T-helper 2 cell (primary cell): ENCODE data around the gene PTPRN2.
"Not testable (repeated sequence)": the region's sequence is repeated elsewhere in the genome, so short reads cannot be mapped to it uniquely, and the experiment has no call there.

Experiments
- DNase-seq, 5 experiments: peaks; one replicate each; pipeline versions ENCODE4 v3.0.0 to v3.0.0-alpha.2; 2012 to 2022

PTPRN2 gene

DNA sequence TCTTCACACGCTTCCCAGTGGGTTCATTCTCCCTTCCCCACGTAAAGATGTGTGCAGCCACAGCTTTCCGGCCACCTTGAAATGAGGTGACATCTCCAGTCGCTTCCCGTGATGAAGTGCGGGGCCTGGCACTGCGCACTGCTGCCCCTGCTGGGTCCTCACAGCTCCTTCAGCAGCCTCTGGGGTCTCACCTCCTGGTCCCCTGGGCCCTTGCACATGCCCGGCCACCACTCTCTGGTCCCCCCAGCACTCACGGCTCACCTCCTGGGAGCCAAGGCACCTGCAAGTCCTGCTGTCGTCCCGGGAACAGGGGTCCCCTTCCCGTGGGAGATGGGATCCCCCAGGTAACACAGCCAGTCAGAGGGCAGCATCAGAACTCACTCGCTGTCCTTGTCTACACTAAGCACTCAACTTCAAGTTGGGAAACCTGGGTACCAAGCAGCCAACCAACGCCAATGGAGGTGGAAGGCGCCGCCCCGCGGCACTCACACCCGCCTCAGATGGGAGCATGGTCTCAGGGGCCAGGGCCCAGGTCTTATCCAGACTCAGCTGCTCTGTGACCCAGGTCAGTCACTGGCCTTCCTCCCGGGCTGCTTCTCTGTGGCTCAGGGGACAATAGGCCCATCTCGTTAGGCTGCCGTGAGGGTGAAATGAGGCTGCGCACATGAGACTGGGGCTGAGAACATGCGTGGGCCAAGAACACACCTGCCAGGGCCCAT is 176.2 kb downstream of the PTPRN2 start:
- DNase-seq, result no peak

DNA sequence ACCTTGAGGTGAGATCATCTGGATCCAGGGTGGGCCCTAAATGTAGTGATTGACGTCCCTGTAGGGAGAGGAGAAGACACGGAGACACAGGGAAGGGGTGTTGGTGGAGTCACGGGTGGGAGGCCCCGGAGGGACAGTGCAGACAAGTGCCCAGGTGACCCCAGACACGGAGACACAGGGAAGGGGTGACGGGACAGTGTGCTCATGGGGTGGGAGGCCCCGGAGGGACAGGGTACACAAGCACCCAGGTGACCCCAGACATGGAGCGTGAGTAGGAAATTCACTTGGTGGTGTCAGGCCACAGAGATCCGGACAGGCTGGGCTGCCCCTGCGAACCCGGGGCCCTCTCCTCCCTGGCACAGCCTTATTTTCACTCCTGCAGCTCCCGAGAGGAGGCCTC is 176.9 kb downstream of the PTPRN2 start:
- DNase-seq, result no peak

DNA sequence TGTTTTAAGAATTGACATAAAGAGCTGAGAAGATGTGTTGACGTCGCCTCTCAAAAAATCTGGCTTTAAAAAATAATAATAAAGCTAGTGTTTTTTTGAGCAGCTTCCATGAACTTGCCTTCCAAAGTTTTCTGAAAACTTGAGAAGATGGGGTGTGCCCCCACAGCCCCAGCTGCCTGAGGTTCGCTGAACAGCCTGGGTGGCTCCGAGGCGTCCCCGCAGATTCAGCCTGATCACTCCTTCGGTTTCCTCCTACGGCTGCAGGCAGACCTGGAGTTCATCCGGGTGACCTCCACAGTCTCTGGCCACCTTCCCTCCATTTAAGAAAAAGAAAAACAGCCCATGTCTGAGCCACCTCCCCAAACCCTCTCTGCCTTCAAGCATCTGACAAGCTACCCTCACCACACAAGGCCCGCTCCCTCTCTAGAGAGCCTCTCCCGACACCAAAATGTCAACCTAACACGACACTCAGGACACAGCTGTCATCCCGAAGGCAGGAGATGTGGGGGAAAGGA is 177.8 kb downstream of the PTPRN2 start:
- DNase-seq, result no peak

DNA sequence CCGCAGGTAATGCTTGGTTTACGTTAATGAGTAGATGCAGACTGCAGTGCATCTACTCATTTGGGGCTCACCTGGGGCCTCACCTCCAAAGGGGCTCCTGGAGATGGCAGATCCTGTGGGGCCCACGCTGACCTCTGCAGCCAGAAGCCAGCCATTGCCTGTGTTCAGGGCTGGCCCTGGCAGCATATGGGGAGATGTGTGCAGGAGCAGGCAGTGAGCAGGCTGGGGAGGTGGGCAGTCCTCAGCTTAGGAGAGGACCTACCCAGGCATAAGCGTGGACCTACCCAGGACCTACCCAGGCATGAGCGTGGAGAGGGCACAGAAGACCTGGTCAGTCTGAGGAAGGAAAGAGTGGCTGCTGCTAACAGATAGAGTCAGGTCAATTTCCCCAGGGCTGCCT is 178.5 kb downstream of the PTPRN2 start:
- no peak for DNase-seq

DNA sequence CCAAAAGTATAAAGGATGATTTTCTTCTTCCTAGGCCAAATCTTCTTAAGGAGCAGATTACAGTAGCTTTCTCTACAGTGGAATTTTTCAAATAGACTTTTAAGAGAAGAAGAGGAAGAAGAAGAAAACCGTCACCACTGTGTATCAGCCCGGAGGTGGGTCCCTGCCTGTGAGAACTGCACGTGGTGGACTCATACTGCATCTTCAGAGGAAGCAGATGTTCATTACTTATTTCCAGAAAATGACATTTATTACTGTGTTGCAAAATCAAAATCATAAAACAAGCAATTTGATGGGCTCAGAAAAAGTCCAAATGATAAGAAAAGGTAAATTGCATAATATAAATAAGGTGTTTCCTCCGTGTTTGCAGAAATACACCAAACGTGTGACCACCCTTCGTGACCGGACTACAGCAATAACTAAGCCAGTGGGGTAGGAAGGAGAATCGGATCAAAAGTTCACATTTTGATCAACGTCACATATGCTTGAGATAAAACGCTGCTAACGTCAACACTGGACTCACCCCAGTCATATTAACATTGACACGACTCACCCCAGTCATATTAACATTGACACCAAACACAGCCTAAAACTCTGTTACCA is 179.2 kb downstream of the PTPRN2 start:
- DNase-seq, result no peak

DNA sequence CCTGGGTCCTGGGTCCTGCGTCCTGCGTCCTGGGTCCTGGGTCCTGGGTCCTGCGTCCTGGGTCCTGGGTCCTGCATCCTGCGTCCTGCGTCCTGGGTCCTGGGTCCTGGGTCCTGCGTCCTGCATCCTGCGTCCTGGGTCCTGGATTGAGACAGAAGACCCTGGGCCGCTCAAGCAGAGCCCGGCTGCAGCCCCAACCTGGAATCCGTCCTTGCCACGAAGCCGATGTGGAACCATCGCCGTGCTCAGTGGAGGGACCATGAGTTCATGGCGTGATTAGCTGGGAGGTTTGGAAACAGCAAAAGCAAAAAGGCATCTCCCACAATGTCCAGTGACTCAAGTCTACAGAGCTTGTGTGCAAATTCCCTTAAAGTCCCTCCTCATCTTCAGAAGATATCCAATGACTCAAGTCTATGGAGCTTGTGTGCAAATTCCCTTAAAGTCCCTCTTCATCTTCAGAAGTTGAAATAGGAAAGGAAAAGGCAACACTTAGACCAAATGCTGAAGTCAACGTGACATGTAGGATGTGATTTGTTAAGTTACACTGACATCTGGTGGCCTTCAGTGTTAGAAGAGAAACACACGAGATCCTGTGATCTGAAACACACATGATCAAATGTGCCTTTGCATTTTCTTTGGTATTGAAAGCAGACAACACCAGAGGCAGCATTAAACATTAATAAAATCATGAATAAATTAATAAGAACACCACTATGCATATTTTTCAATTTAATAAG is 179.9 kb downstream of the PTPRN2 start:
- peak in 1 of 5 experiments; percentile 36 for DNase-seq

DNA sequence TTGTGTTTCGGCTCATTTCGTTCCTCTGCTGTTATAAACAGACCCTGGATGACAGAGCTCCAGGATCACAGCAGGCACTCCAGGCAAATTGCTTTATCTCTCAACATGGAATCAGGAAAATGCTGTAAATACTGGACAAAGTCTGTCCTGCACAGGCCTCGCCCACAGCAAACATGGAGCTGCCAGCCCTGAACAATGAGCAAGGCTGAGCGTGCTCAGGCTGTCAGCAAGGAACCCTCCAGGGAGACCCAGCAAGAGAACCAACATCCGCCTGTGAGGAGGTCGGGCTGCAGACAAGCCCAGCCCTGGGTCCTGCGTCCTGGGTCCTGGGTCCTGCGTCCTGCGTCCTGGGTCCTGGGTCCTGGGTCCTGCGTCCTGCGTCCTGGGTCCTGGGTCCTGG is 180.8 kb downstream of the PTPRN2 start:
- no peak for DNase-seq

DNA sequence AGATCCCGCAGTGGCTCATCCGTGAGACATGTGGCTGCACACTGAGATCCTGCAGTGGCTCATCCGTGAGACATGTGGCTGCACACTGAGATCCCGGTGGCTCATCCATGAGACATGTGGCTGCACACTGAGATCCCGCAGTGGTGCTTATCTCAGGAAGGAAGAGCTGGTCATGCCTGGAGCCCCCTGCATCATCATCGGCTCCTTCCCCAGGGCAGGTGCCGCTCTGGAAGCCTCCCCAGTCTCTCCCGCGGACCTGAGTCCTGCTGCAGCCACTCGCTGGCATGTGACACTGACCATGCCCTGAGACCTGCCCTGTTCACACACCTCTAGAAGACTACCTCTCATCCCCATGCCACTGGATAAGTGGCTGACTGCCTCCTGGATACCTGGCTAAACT is 181.3 kb downstream of the PTPRN2 start:
- no peak for DNase-seq

DNA sequence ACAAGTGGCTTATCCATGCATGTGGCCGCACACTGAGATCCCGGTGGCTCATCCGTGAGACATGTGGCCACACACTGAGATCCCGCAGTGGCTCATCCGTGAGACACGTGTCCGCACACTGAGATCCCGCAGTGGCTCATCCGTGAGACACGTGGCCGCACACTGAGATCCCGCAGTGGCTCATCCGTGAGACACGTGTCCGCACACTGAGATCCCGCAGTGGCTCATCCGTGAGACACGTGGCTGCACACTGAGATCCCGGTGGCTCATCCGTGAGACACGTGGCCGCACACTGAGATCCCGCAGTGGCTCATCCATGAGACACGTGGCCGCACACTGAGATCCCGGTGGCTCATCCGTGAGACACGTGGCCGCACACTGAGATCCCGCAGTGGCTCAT is 181.9 kb downstream of the PTPRN2 start:
- DNase-seq, result not testable (repeated sequence)

DNA sequence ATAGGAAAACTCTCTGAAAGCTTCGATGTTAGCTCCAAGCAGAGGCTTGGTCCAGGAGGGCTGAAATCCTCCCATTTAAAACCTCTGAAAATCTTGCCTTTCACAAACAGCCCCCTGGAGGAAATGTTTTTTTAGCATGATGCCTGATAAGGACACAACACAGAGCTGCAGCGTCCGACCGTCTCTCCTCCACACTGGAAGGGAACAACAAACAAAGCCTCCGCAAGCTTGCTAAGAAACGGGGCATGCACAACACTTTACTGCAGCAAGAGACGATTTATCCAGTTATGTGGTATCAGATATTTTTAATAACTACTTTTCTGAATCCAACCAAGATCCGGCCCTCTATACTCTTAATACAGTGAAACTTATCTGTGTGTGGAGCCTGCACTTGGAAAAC is 182.3 kb downstream of the PTPRN2 start:
- no peak for DNase-seq

DNA sequence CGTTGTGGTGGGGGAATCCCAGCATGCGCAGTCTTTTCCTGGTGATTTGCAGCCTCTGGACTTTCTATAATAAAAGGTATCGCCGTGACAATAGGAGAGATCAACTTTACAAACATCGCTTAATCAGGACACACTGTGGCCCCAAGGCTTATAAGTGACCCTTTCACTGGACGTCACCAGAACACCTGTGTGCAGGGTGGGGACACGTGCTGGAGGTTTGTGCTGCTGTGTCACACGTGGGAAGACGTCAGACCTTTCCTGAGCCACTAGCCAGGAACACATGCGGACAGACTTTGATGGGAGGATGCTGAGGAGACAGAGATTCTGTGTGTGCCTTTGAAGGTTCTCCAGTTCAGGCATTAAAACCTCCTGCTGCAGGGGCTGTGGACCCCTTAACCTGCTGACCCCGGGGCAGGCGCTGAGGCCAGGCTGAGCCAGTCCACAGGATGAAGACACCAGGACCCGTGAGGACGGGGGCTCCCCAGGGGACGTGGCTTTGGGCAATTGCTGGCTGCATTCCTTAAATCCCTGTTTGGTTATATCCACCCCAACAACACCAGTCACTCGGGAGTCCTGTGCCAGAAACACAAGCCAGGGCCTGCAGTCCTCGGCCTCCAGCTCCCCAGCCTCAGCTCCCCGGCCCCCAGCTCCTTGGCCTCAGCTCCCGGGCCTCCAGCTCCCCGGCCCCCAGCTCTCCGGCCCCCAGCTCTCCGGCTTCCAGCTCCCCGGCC is 183.4 kb downstream of the PTPRN2 start:
- no peak for DNase-seq

DNA sequence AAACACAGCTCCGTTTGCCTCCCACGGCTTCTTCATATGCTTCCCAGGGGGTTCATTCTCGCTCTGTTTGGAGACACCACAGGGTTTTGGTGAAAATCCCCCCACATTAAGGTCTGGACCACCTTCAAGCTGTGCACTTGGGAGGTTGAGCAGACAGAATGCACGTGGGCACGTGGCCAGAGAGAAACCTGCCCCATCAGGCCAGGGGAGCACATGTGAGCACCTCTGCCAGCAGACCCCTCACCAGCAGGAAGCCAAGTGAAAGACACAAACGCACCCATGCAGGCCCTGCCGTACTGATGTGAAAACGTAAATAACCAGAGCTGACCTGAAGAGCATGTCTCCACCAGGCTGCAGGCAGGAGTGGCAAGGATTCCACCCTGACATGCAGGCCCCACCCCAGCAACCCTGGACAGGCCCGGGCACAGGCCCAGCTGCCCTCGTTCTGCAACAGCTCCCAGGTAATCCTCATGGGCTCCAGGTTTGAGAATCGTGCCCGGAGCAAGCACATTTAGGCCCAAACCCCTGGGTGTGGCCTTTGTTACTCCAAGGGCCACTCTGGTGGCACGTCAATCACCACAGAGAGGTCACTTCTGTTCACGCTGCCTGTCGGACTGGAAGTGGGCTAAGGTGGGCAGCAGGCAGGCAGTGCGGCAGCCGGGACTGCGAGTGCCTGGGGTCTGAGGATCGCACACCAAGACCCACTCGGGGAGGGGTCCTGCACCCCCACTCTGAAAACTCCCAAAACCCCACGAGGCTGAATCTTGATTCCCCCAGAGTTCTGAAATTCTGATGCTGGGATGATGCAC is 184.4 kb downstream of the PTPRN2 start:
- no peak for DNase-seq

DNA sequence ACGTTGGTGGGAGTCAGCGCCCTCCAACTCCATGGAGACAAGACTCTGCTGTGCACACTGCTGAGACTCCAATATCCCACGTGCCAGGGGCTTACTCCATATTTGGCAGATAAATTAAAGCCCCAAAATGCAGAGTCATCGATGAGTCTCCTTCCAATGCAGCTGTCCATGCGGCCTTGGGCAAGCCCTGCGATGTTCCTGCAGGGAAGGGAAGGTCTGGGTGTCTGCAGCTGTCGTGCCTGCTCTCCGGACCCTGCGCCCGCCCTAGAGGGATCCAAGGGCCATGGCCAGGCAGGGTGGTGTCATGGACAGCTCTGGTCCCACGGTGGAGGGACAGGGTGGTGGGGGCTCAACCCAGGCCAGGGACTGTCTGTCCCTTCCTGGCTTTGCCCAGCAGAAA is 185.2 kb downstream of the PTPRN2 start:
- no peak for DNase-seq

DNA sequence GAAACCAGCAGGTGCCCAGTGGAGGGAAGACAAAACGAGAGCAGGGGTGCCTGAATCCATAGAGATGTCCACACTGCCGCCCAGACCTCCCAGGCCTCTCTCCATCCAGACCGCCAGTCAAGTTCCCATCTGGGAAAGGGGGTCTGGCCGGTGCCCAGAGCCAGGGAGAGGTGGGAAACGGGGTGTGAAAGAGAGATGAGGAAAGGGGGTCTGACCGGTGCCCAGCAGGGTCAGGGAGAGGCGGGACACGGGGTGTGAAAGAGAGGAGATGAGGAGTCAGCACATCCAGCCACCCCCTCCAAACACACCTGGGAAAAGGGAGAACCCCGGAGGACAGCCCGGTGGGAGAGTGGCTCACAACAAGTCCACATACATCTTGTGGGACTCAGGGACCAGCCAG is 185.8 kb downstream of the PTPRN2 start:
- DNase-seq, result no peak

DNA sequence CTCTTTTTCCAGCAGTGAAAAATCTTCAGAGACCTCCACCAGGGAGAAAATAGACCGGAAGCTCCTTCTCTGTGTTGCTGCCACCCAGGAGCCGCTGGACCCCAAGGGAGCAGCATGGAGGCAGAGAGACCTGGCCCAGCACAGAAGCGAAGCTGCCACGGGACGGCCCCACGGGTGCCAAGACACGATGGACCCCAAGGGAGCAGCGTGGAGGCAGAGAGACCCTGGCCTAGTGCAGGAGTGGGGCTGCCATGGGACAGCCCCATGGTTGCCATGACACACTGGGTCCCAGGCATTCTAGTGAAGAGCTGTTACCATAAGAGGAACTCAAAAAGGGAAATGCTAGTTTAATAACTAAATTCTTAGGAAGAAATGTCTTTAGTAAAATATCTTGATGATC is 186.3 kb downstream of the PTPRN2 start:
- no peak for DNase-seq

DNA sequence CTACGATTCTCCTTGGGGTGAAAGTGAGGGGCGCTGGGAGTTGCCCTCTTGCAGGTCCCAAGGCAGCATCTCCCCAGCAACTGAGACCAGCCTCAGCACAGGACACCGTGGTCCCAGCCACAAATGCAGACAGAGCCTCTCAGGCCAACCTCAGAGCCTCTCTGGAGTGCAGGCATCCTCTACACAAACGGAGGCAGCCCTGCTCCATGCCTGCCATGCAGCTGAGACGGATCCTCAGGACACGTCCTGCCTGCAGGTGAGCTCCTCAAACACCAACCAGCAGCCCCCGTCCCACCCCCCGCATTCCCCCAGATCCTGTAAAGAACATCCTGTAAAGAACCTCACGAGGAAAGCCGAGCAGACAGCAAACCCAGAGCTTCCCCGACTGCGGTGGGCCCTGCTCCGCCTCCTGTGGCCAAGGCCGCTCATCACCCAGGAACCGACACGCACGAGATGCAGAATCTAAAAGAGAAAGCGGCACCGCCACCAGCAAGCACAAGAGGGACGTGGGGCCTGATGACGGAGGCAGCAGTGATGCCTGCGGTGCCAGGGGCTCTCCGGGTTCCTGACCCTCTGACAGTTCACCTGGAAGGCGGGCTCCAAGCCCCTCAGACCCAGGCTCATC is 186.9 kb downstream of the PTPRN2 start:
- DNase-seq, result no peak

DNA sequence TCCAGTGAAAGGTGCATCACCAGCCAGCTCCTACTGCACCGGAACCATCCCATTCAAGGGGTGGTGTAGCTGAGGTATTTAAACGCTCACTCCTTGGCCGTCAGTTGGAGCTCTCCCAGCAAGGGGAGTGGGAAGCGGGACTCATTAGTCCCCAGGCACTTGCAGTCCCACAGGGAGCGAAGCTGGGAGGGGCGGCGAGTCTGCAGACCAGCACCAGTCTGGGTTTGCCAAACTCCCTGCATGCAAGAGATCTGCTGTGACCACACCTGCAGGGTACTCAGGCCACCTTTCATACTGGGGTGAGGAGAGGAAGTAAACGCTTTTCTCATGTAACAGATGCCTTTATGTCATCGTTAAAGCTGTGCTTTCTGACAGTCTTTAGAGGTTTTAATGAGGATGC is 187.9 kb downstream of the PTPRN2 start:
- DNase-seq, result no peak

DNA sequence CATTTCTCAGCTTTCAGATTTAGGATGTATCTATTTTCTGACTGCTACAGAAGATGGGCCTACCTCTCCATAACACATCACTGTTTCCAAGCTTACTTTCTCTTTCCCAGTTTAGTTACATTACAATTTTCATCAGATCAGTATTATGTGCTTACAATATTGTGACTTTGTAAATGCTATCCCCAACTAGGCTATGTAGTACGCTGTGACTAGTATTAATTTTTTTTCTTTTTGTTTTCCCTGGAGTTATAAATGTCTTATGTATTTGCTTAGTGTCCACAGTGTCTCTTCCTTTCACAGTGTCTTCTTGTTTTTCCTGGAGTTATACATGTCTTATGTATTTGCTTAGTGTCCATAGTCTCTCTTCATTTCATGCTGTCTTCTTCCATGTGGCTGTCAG is 188.9 kb downstream of the PTPRN2 start:
- no peak for DNase-seq

DNA sequence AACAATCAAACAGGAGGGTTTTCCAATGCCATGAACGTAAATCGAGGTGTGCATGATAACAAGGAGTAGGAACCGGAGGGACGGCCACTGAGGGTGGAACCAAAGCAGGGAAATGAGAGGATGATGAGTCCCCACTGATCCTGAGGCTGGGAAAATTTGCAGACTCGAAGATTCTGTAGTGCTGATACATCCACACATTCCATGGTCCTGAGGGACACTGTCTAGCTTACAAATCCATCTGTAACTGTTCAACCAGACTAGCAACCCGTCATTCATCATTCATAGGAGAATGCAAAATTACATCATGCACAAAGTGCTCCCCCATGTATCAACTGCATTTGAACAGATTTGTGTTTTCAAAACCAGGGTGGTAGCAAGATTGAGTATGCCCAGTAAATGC is 189.7 kb downstream of the PTPRN2 start:
- DNase-seq, result no peak

DNA sequence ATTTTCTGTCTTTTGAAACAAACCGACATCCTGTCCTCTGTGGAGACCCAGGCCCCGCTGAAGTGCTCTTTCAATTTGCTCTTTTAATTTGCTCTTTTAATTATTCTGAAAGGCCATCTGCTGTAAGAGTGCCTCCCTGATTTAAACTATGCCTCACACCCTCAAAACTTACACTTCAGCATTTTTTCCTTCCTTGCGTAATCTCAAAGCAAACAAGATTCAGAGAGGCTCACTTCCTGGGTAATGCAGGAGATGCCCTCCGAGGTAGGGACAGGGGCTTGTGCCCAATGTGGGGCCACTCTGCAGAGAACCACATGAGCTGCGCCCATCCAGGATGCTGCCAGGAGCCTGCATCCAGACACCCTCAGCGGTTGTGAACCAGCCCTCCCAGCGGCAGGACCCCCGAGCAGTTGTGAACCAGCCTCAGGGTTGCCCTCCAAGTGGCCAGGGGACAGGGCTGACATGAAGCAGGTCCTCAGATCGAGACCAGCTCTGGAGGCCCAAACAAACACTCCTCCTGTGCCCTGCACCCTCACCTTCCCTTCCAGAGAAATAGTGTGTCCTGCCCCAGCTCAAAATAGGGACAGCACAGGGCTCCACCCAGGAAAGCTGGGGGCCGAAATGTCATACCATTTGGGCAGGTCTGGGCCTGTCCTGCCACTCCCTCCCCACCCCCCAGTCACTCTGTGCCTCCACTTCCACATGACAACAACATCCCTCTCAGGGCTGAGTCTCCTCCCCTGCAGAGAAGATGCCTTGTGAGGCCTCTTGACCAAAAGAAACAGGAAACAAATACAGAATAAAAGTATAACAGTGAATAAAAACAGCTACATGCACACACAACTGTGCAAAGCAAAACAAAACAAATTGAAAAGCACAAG is 190.4 kb downstream of the PTPRN2 start:
- DNase-seq, result no peak
